Embryonic facial prominence (tissue), 1 donor: ENCODE data around the gene TOMM6.

Experiments used
- DNase-seq: peaks from one replicate; pipeline ENCODE4 v3.0.0-alpha.2; 2016; ENCODE audit errors: extremely low spot score

TOMM6 gene

DNA sequence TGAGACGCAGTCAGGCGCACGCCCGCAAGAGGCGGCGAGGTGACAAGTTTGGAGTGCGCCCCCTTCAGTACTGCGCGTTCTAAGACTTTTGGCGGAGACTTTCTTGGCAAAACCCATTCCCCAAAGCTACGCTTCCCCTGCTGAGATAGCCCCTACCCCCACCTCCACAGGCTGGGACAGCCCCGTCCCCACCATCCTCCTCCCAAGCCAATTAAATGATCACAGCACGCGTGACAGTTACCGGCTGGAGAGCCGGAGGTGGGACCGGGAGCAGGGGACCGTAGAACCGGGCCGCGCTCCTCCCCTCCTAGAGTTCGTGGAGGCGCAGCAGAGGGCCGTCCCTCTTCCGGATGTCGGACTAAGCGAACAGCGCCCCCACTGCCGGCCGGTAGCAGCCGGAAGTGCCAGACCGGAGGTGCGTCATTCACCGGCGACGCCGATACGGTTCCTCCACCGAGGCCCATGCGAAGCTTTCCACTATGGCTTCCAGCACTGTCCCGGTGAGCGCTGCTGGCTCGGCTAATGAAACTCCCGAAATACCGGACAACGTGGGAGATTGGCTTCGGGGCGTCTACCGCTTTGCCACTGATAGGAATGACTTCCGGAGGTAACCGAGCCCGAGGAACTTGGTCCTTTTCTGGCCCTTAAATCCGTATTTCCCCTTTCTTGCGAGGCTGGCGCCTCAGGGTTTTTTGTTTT lies at the start of gene TOMM6:
TSS of gene TOMM6 (plus strand) at position 476 of the 699 bp plus-strand sequence. CDS start at position 480, 4 bp downstream.
- peak; percentile 90 for DNase-seq

DNA sequence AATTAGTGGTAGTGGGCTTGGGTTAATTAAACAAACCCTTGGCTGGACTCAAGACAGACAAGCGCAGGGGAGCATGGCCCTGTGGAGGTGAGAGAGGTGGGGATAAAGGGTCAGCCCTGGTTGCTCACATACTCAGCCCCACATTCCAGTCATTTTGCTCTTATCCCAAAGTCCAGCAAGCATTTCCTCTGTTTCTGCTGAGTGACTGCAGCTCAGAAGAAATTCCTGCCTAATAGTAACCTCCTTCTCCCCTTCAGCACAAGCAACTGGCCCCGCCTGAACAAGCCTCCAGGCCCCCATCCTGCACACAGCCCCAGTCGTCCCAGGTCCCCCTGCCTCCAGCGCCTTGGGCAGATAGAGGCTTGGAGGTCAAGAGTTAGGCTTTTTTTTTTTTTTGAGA lies 48.5 kb upstream of the TOMM6 start:
- DNase-seq = no peak

DNA sequence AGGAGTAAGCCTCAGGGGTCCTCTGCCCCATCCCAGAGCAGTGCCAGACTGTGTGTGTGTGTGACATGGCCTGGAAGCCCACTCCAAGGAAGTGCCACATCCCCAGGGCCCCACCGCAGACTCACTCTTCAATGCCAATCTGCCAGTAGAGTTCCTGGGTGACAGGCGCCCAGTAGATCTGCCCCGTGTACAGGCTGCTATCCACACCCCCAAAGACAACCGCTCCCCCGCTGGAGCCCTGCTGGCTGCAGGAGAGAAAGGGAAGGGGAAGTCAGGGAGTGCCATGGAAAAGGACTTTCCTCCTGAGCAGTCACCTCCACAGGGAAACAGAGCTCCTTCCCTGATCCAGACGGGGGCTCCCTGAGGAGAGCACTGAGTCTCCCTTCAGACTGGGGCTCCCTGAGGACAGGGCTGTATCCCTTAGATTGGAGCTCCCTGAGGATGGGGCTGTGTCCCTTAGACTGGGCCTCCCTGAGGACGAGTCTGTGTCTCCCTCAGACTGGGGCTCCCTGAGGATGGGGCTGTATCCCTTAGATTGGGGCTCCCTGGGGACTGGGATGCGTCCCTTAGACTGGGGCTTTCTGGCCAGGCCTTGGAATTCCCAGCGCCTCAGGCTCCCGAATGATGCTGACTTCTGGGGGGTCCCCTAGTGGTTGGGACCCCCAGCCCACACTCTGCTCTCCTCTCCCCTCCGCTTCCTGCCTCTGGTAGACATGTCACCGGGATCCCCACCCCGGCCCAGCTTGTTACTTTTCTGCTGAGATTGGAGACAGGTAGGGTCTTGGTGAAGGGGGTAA lies 46.9 kb upstream of the TOMM6 start:
- DNase-seq = no peak

DNA sequence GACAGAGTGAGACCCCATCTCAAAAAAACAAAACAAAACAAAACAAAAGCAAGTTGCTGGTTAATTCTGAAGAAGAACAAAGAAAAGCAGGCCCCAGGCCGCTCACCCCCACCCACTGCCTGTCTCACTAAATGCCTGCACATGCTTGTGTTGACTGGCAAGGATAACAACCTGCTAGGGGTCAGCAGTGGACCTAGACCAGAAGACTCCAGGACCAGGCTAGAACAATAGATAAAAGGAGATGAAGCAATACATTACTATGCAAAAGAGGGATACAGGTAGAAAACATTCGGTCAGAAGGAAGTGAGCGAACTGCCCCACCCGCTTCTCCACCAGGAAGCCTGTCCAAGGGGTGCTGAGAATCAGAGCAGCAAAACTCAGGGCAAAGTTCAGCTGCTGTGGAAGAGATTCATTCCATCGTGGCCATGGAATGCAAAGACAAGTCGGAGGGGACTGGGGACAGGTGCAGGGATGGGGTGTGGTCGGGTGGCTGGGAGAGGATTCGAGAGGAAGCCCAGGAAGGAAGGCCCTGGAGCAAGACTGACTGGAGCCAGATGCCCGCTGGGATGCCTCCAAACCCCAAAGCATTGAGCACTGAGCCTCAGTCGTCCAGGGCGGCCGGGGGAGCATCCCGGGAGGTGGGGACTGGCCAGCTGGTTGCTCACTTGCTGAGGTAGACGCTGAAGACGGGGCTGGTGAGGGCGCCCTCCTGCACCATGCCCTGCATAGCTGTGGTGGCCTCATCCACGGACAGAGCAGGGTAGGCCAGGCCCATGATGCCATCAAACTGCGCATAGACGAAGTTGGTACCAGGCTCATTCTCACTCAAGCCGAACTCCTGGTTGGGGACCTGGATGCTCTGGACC lies 45.6 kb upstream of the TOMM6 start:
- no peak for DNase-seq

DNA sequence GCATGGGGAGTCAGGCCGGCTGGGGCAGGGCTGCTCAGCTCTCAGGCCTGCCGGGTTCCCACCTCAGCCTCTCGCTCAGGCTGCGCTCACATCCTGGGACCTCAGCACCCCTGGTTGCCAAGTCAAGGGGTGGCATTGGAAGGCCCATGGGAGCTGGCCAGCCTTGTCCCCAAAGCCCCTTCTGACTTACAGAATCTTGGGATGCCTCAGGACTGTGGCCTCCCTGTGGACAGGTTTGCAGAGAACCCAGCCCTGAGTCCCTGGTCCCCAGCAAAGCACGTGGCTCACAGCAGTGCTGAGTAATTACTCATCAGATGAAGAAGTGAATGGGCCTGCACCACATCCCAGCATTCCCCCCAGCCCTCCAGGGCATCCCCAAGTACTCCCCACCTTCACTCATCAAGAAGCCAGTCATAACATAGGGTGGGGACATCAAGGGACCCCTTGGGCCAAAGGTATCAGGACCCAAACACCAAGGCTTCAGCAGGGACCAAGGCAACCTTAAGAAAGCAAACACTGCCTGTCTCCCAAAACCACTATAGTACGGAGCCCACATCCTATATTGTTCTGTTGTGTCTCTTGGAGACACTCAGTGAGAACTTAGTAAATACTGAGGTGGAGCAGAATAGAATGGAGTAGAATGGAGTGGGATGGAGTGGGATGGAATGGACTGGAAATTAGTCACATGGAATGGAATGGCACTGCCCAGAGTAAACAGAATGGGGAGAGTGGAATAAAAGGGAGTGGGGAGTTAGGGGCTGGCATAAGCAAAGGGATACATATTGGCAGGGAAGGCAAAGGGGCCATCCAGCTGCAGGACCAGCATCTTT lies 43.9 kb upstream of the TOMM6 start:
- no peak for DNase-seq

DNA sequence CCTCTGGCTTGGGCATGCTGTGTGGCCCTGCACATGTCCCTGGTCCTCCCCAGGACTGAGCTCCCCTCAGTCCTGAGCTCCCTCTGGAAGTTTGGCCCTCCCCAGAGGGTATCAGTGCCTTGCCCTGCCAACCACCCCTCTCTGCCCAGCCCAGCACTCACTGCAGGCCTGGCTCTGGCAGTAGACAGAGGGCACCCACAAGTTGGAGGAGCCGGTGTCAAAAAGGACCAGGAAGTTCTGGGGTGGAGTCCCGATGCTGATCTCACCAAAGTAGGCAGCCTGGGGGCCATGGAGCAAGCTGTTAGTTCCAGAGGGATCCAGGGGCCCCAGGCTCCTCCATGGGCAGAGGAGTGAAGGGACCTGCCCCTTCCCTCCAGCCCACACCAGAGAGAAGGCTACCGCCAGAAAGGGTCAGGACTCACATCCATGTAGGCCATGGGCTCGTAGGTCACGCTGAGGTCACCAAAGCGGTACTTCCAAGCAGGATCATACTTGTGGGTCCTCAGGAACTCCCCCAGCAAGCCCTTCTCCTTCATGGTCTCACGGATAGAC lies 43.2 kb upstream of the TOMM6 start:
- DNase-seq = no peak

DNA sequence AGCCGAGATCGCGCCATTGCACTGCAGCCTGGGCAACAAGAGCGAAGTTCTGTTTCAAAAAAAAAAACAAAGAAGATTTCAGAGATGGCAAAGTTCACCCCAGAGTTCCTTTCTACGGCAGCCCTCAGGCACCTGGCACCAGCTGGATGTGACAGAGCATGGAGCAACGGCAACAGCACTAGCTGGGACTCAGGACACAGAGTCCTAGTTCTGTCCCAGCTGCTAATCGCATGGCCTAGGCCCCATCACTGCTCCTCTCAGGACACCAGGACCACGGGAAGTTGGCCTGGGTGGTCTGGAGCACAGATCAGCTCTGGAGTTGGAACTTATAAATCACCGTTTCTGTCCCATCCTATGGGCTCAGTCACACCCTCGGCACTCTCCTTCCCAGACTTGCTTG lies 41.4 kb upstream of the TOMM6 start:
- DNase-seq = no peak

DNA sequence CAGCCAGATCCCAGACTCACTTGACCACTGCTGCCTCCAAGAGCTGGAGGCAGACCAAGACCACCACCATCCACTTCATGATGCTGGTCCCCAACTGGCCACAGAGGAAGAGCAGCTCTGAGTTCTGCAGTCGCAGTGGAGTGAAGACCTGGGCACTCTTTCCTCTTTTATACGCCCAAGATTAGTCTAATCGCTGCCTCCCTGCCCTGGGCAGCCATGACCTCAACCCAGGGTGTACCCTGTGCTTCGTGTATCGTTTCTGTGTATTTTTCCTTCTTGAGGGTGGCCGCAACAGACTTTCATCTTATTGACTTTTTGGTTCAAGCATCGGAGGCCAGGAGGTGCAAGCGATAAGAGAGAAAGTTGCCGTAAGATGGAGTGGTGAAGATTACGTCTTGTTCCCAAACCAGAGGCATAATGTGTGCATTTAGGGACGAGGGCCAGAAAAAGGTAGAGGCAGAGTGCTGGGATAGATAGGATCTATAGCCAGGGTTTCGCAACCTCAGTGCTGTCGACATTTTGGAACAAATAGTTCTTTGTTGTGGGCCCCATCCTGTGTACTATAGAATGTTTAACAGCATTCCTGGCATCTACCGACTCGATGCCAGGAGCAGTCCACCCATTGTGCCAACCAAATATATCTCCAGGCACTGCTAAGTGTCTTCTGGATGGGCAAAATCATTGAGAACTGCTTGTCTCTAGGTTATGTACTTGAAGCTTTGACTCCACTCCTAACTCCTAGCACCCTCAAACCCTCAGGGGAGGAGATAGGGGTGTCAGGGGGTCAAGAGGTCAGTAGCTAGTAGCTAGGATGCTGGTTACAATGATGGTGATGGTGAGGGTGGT lies 40.0 kb upstream of the TOMM6 start, which contains the start of gene PGC:
TSS of gene PGC (minus strand) at position 142 of the 846 bp plus-strand sequence. CDS start at position 79, 63 bp downstream.
- DNase-seq = no peak

DNA sequence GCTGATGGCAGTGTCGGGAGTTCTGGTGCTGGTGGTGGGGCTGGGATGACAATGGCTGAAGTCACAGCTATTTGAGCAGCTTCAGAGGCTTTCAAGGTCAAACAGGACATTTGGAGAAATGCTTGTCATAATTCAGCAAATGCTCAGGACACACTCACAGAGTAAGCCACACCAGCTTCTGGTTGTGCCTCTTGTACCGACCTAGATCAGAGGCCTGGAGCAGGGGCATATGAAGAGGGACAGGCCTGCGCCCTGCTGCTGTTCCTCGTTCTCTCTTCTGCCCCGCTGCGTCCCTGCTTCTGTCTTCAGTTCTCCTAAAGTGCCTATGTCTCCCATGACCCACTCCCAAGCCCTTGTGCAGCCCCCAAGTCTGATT lies 39.4 kb upstream of the TOMM6 start:
- no peak for DNase-seq

DNA sequence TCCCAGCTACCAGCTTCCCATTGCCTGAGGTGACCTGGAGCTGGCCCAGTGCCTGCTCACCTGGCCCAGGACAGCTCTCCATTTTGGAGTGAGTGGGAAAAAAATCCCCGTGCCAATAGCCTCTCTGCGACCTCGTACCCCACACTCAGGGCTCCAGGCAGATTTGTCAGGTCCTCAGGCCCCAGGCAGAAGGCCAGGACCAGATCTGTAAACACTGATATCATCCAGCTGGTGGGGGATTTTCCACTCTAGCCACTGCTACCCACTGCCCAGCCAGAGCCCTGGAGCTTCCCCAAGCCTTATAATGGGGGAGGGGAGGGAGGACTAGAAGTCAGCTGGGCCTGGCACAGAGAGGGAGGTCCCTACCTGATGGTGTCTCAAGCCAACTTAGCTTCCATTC lies 39.0 kb upstream of the TOMM6 start:
- no peak for DNase-seq

DNA sequence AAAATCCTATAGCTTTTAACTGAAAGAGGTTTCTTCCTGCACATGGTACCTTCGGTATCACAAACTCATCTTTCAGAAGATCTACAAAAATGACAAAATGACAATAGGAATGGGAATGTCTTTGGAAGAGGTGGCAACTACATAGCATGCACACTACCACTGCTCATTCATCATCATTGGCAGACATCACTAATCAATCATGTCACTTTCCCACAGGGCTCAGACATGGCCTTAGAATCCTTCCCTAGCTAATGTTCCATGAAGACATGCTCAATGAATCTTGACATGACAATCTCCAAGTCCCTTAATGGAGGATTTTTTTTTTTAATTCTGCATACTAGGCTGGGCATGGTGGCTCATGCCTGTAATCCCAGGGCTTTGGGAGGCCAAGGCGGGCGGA lies 37.1 kb upstream of the TOMM6 start:
- no peak for DNase-seq

DNA sequence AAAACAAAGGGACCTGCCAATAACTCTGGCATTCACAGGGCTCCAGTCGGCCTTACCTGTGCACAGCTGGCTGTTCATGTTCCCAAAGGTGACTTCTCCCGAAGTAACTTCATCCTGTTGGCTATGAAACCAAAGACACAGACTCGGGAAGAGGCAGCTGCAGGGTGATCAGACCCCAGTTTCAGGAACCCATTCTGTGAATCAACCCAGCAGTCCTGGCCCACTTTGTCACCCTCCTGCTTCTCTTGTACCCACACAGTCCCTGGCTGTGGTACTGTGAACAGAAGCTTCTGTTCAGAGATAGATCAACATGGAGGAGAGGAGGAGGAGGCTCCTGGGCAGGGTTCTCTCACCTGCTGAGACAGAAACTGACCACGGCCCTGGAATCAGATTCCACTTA lies 31.6 kb upstream of the TOMM6 start:
- no peak for DNase-seq

DNA sequence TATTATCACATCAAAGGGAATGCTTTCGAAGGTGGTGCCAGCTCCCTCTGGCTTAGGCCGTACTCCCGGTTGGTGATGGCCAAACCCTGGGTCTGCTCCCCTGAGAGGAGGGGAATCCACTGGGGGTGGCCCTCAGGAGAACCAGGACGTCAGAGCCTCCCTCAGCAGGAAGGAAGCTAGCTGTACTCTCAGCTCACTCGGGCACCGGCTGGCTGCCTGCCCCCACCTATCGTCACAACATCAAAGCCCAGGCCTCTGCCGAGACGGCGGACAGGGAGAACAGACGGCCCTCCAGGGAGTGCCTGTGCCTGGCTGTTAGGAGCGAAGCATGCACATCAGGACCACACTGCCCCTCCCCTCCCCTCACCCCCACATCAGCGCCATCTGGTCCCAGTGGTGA lies 31.1 kb upstream of the TOMM6 start:
- no peak for DNase-seq

DNA sequence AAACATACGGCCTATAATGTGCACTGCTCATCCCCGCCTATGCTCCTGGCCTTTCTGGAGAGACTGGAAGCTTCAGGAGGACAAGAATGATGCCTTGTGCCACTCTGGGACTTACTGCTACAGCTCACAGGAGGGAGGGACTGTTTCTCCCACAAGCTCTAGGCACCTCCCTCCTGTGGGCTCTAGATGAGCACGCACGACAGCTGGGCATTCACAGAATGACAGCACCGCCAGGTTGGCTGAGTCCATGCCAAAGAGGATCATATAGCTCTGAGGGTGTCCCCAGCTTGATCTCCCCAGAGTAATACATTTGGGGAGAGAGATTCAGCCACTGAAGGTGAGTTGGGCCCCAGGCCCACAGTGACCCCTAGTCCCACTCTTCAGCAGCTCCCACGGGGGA lies 30.2 kb upstream of the TOMM6 start:
- DNase-seq = no peak

DNA sequence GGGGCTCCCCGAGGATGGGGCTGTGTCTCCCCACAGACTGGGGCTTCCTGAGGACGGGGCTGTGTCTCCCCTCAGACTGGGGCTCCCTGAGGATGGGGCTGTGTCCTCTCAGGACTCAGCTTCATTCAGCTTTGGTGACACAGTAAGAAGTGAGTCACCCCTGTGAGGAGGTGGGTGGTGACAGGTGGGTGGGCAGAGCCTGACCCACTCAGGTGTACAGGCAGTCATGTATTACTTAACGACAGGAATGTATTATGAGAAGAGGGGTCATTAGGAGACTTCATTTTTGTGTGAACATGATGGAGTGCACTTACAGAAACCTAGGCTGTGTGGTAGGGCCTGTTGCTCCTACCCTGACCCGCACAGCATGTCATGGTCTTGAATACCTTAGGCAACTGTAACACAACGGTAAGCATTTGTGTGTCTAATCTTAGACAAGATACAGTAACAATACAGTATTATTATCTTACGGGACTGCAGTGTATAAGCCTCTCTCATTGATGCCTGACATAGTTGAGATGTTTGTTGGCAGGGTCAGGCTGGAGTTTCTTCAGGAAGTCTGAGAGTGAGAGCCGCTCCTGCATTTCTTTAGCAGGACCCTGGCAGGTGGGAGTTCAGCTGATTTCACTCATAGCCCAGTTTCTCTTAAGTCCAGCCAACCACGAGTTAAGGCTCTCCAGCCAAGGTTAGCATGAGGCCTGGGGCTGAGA lies 29.4 kb upstream of the TOMM6 start:
- DNase-seq = no peak

DNA sequence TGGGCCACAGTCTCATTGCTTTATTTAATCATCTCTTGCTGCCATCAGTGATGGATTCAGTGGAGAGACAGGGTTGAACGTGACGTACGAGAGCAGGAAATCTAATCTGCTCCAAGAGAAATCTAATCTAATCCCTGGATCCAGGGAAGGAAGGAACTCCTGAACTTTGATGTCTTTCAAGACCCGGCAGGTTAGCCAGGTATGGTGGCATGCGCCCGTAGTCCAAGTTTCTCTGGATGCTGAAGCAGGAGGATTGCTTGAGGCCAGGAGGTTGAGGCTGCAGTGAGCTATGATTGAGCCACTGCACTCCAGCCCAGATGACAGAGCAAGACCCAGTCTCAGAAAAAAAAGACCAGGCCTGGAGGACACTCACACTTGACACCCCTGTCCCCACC lies 28.9 kb upstream of the TOMM6 start:
- DNase-seq = no peak

DNA sequence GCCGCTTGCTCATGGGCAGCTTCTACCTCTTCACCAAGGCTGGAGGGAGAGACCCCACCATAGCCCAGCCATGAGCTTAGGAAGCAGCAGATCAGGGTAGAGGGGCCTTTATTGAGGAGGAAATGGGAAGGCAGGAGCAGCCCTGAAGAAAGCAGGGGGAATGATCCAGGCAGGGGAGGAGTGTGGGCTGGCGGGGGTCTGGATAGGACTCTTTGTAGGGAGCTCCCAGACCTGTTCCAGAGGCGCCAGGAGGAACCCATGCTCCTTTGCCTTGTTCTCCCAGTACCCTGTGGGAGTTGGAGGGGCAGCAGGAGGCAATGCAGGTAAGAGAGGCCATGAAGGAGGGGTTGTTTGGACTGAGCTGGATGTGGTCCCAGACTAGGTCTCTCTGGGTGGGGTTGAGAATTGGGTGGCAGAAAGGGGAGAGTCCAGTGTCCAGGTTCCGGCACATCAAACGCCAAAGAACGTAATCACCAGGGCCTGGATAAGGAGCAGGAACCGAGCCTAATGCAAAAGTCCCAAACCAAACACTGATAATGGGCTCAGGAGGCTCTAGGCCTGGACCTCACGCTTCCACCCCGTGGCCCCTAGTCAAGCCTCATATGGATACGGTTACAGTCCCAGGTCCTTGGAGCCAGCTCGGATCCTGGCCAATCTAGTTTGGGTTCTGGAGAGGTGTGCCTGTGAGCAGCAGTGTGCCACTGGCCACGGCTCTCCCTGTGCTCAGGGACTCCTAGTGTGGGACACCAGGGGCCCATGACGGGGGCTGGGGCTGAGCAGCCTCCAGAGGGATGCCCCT lies 28.2 kb upstream of the TOMM6 start:
- no peak for DNase-seq

DNA sequence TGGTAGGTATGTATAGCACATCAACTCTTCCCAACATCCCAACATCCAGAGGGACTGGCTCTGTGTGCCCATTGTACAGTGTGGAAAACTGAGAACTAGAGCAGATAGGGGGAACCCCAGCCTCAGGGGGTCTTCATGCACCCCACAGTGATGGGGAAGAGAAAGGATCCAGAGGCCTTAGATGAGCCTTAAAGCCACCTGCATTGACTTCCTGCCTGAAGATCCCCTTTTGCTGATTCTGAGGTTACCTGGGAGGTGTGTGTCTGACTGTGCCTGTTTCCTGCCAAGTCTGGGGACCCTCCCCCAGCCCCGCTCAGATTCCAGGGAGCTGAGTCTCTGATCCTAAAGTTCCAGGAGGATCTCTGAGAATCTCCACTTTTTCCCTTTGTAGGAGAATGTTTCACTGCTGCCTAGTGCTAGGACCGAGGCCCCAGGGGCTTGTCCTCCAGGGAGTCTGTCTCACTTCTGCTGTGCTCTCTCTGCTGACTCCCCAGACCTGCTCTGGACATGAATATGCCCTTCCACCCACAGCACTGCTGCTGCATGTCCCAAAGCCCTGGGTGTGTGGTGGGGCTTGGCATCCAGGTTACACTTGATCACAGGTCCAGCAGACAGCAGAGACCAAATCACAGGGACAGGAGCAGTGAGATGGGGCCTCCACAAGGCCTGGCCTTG lies 27.5 kb upstream of the TOMM6 start:
- no peak for DNase-seq
